D721Med (cell line): Measurements from ENCODE around the gene SUSD3.

ENCODE experiments used
- DNase-seq: peaks from one replicate; pipeline ENCODE4 v3.0.0; 2011; ENCODE audit warnings: low spot score; ENCODE audit not compliant: insufficient read length
- FAIRE-seq: peaks from 2 replicates; lab custom pipeline; 2011; peaks lifted over from hg19 to GRCh38; lab: Jason Lieb, UNC
- CTCF ChIP-seq: IDR thresholded peaks from 2 replicates; pipeline ENCODE4 v1.5.1; 2012; ENCODE audit warnings: mild to moderate bottlenecking, control low read depth; ENCODE audit not compliant: insufficient read depth; ENCODE audit errors: missing control alignments

Gene SUSD3

DNA sequence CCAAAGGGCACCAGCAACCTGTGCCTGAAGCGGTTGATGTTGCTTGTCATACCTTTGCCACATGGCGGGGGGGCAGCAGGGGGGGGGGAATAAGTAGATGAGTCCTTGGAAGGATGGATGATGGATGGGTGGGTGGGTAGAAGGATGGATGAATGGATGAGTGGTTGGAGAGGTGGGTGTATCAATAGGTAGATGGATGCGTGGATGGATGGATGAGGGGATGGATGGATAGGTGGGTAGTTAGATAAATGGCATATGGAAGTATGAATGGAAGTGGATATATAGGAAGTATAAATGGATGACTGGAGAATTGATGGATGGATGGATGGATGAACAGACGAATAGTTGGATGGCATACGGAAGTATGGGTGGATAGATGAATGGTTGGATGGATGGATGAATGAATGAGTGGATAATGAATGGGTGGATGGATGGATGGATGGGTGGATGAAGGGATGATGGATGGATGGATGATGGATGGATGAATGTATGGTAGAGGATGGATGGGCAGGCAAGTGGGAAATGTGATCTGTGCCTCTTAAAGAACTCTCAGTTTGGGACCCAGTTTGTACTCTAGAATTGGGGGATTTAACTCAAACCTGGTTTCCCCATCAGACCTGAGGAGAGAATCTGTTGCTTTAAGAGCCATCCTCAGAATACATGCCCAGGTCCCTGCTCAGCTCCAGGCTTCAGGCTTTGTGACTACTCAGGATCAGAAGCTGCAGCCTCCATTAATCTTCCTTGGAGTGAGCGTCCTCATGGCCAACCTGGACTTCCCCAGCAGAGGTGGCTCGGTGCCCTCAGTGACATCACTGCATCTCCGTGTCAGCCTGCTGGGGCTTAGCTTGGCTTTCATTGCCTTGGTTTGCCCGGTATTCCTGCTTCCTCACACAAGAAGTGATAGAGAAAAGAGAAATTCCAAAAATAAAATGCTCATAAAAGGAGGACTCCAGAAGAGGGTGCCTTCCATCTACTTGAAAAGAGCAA, 27.6 kb upstream of the SUSD3 start:
- FAIRE-seq: no peak
- no peak for TF ChIP-seq CTCF
- DNase-seq: no peak

- DNase-seq (no peak), FAIRE-seq (no peak)
- no peak for TF ChIP-seq CTCF
Measured at GRCh38 chr9:93031629-93032430, 26.7 kb upstream of the SUSD3 start.

- DNase-seq (no peak), FAIRE-seq (no peak)
- TF ChIP-seq CTCF: no peak
Measured at GRCh38 chr9:93032545-93032944, 26.0 kb upstream of the SUSD3 start.

- no peak for FAIRE-seq
- TF ChIP-seq CTCF: no peak
- no peak for DNase-seq
Measured at GRCh38 chr9:93033531-93033930, 25.0 kb upstream of the SUSD3 start.

GRCh38 chr9:93035106-93035660, 23.3 kb upstream of the SUSD3 start:
- TF ChIP-seq CTCF: no peak
- FAIRE-seq: no peak
- DNase-seq: no peak

DNA sequence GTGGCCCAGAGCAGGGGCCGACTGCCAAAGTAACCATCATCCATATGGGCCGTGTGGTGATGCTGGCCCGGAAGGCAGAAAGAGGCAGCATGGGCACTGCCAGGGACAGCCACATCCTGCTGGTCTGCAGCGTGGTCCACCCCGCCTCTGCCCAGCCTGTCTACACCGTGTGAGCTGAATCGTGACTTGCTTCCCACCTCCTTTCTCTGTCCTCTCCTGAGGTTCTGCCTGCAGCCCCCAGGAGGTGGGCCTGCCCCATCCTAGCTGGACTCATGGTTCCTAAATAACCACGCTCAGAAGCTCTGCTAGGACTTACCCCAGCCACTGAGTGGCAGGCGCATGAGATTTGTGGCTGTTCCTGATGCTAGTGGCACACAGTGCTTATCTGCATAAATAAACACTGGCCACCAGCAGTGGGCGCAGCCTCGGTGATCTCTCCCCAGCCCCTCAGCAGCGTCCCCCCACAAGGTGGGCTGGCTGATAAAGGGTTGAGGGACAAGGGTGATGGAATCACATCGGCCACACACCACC, 22.6 kb upstream of the SUSD3 start:
- TF ChIP-seq CTCF: peak; percentile 7
- DNase-seq: no peak

More for the DNA sequence above, 22.6 kb upstream of the SUSD3 start:
- FAIRE-seq: no peak
